Measurements from ENCODE around the gene HMGB3. TPM values are rescaled to one million over a fixed set of nuclear protein-coding genes. Genes with fewer than 3 reads are reported as not detected.
A peak's percentile ranks its signal among the peaks of the same experiment; 100 is the strongest.
"Not testable (repeated sequence)": the region's sequence is repeated elsewhere in the genome, so short reads cannot be mapped to it uniquely, and the experiment has no call there.

HMGB3 gene
- total and polyA plus RNA-seq, 4 donors, result 29.6 to 147 (median 88.5) TPM

DNA sequence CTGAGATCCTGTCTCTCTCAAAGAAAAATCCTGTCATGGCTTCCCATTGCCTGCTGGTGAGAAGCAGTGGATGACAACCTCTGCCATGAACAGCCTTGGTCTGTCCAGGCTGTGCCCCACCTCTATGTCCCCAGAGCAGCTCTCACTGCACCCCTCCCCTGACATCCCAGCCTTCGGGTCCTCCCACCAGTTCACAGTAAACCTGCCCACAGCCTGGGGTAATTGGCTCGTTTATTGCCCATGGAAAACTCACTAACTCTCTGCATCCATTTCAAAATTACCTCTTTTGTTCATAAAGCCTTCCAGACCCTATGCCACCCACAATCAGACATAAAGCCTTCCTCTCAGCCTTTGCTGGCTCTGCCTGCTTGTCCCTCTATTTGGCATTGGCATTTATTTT is 10.7 kb upstream of the HMGB3 start:
- H3K27me3 ChIP-seq (ENCODE audit: control insufficient read depth, insufficient read depth, low read length), result no peaks in the 10 kb centered on the region
- peaks cover 1% of the 10 kb centered on the region for H3K9me3 ChIP-seq (ENCODE audit: control insufficient read depth, insufficient read depth, low read length)
- no peak for DNase-seq (ENCODE audit: low read depth in 4 of 6, low spot score in 6 of 6)
- H3K4me3 ChIP-seq (ENCODE audit: low read depth, low read length), result no peak overlapping the region
- 45% methylated on average over 2 of the region's 2 CpGs for WGBS (ENCODE audit: insufficient coverage)
- no peak overlapping the region for H3K27ac ChIP-seq (ENCODE audit: low read depth, low read length)
- no peaks in the 10 kb centered on the region for H3K4me1 ChIP-seq (ENCODE audit: control insufficient read depth, insufficient read depth, low read length)
- H3K36me3 ChIP-seq (ENCODE audit: control insufficient read depth, insufficient read depth, low read length), result no peaks in the 10 kb centered on the region

DNA sequence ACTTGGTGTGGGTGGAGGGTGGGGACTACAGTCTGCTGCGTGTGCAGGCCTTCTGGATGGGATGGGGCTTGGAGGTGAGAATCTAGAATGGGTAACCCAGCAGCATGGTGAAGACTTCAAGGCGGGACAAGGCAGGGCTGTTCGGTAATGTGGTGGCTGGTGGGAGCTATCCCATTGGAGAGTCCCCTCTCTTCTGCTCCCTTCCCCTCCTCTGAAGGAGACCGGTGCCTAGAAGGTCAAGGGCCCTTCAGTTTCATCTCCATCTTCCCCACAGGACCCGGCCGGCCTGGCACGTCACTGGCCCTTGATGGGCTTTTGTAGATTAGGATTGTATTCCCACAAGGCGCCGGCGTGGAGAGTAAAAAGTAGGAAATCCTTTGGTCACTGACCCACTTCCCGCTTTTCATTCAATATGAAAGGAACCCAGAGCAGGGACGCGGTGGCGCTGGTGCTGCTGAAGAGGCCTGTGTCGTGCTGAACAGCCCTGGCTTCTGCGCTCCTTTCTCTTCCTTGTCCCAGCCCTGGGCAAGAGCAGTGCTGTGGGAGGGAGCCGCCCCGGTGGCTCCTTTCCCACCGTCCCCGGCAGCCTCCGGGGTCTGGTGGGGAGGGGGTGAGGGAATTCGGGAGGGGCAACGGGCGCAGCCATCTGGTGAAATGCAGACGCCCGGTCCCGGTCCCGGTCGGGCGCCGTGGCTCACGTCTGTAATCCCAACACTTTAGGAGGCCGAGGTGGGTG is 7.3 kb upstream of the HMGB3 start:
- 45% methylated on average over 17 of the region's 33 CpGs for WGBS (ENCODE audit: insufficient coverage)
- no peaks in the 10 kb centered on the region for H3K36me3 ChIP-seq (ENCODE audit: control insufficient read depth, insufficient read depth, low read length)
- DNase-seq (ENCODE audit: low read depth in 4 of 6, low spot score in 6 of 6), result peak in 1 of 6 donors; percentile 5
- no peaks in the 10 kb centered on the region for H3K27me3 ChIP-seq (ENCODE audit: control insufficient read depth, insufficient read depth, low read length)
- no peaks in the 10 kb centered on the region for H3K4me1 ChIP-seq (ENCODE audit: control insufficient read depth, insufficient read depth, low read length)
- no peak overlapping the region for H3K27ac ChIP-seq (ENCODE audit: low read depth, low read length)
- no peak overlapping the region for H3K4me3 ChIP-seq (ENCODE audit: low read depth, low read length)
- H3K9me3 ChIP-seq (ENCODE audit: control insufficient read depth, insufficient read depth, low read length), result peaks cover 1% of the 10 kb centered on the region

DNA sequence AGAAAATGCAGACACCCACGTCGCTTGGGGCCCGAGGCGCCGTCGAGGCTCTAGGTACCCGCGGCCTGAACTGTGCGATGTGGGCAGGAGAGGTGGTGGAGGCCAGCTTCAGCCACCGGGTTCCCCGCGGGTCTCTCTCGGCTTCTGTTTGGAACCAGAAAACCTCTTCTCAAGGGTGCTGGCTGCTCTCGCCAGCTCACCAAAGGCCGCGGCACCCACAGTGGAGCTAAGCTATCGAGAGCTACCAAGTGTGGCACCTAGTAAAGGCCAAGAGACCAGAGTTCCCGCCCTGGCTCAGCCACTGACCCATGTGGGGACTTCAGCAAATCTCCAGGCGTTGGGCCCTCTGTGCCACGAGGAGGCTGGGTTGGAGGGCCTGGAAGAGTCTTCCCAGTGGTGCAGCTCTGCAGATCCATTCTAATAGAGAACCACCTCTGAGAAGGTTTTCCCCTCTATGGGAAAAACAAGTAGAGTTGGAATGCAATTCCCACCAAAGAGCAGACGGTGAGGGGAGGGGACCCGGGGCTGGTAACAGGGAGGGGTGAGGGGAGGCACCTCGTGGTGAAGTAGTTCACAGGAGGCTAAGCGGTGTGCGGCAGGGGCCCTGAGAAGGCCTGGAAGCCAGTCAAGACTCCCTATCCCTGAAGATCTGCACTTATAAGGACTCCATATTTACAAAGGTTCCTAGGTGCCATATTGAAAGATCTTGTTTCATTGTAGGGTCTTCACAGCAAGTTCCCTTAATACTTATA is 5.5 kb upstream of the HMGB3 start:
- Histone ChIP-seq H3K27me3 (ENCODE audit: control insufficient read depth, insufficient read depth, low read length) (no peaks in the 10 kb centered on the region), H3K4me1 (ENCODE audit: control insufficient read depth, insufficient read depth, low read length) (peaks cover 1% of the 10 kb centered on the region), H3K36me3 (ENCODE audit: control insufficient read depth, insufficient read depth, low read length) (no peaks in the 10 kb centered on the region), H3K4me3 (ENCODE audit: low read depth, low read length) (no peak overlapping the region), H3K27ac (ENCODE audit: low read depth, low read length) (no peak overlapping the region), H3K9me3 (ENCODE audit: control insufficient read depth, insufficient read depth, low read length) (peaks cover 1% of the 10 kb centered on the region)
- WGBS (ENCODE audit: insufficient coverage), result 83% methylated on average over 20 of the region's 25 CpGs
- DNase-seq (ENCODE audit: low read depth in 4 of 6, low spot score in 6 of 6), result no peak

DNA sequence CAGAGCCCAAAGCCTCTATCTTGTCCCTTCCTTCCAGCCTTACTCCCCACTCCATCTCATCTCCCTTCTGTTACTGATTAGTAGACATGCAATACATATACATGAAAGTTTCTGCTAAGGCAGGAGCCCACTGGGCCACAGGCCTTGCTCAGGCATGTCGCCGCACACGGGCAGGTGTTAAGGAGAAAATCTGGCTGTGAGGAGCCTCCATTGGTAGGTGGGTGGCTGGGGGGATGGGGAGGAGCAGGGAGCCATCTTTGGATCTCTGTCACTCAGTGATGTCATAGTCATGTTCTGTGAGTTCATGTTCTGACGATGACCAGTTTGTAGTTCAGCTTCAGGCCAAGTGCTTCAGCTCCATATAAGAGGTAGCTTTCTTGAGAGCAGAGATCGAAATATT is 2.9 kb upstream of the HMGB3 start:
- H3K9me3 ChIP-seq (ENCODE audit: control insufficient read depth, insufficient read depth, low read length), result no peaks in the 10 kb centered on the region

DNA sequence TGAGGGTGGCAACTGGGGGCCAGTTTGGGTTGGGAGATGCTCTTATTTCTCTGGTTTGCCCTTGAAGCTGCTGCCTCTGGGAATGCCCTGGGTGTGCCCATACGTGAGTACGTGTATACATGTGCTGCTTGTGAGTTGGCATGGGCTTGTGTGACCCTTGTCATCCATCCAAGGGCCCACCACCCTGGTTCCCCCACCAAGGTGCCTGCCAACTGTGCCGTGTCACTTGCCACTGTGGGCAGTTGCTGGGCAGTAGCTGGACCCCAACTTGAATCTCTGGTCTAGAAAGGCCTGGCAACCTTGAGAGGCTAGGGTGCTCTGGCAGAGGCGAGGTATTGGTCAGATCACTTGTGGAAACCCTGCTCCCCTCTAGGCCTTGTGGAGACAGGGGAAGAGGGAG is 2.4 kb upstream of the HMGB3 start:
- Histone ChIP-seq H3K27me3 (ENCODE audit: control insufficient read depth, insufficient read depth, low read length) (no peaks in the 10 kb centered on the region), H3K9me3 (ENCODE audit: control insufficient read depth, insufficient read depth, low read length) (no peaks in the 10 kb centered on the region), H3K36me3 (ENCODE audit: control insufficient read depth, insufficient read depth, low read length) (no peaks in the 10 kb centered on the region), H3K4me1 (ENCODE audit: control insufficient read depth, insufficient read depth, low read length) (peaks cover 4% of the 10 kb centered on the region), H3K4me3 (ENCODE audit: low read depth, low read length) (no peak overlapping the region), H3K27ac (ENCODE audit: low read depth, low read length) (no peak overlapping the region)
- 64% methylated on average over 3 of the region's 4 CpGs for WGBS (ENCODE audit: insufficient coverage)
- DNase-seq (ENCODE audit: low read depth in 4 of 6, low spot score in 6 of 6), result no peak

More for the DNA sequence above, 2.9 kb upstream of the HMGB3 start:
- Histone ChIP-seq H3K4me3 (ENCODE audit: low read depth, low read length) (no peak overlapping the region), H3K27me3 (ENCODE audit: control insufficient read depth, insufficient read depth, low read length) (no peaks in the 10 kb centered on the region), H3K27ac (ENCODE audit: low read depth, low read length) (no peak overlapping the region), H3K4me1 (ENCODE audit: control insufficient read depth, insufficient read depth, low read length) (peaks cover 4% of the 10 kb centered on the region), H3K36me3 (ENCODE audit: control insufficient read depth, insufficient read depth, low read length) (no peaks in the 10 kb centered on the region)
- WGBS (ENCODE audit: insufficient coverage), result 90% methylated on average over 5 of the region's 5 CpGs
- DNase-seq (ENCODE audit: low read depth in 4 of 6, low spot score in 6 of 6), result no peak

DNA sequence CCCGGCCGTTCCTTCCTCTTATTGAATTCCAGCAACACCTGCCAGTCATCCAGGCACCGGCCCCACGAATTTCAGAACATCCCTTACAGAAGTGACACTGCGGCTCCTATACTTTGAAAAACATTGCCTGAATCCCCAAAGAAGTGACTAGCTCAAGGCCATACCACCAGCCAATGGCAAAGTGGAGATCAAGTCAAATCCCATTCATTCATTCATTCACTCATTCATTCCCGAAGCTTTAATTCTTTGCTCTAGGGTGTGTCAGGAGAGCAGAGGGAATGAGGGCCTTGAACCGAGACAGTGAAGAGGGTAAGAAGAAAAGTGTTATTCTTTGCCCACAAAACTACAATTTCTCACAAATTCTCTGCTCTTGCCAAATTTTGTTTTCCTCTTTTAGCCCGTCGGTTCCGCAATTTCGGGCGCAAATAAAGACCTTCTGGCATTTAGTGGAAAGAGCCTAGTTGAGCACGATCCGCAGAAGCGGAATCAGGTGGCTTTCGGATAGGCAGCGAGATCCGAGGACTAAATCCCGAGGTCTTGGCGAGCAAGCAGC is 824 bp upstream of the HMGB3 start:
- Histone ChIP-seq H3K27ac (ENCODE audit: low read depth, low read length) (no peak overlapping the region), H3K4me1 (ENCODE audit: control insufficient read depth, insufficient read depth, low read length) (peaks cover 4% of the 10 kb centered on the region), H3K9me3 (ENCODE audit: control insufficient read depth, insufficient read depth, low read length) (no peaks in the 10 kb centered on the region), H3K36me3 (ENCODE audit: control insufficient read depth, insufficient read depth, low read length) (no peaks in the 10 kb centered on the region), H3K4me3 (ENCODE audit: low read depth, low read length) (peak overlapping the region; percentile 53), H3K27me3 (ENCODE audit: control insufficient read depth, insufficient read depth, low read length) (no peaks in the 10 kb centered on the region)
- WGBS (ENCODE audit: insufficient coverage), result 38% methylated on average over 16 of the region's 20 CpGs
- DNase-seq (ENCODE audit: low read depth in 4 of 6, low spot score in 6 of 6), result peak in 1 of 6 donors; percentile 28

DNA sequence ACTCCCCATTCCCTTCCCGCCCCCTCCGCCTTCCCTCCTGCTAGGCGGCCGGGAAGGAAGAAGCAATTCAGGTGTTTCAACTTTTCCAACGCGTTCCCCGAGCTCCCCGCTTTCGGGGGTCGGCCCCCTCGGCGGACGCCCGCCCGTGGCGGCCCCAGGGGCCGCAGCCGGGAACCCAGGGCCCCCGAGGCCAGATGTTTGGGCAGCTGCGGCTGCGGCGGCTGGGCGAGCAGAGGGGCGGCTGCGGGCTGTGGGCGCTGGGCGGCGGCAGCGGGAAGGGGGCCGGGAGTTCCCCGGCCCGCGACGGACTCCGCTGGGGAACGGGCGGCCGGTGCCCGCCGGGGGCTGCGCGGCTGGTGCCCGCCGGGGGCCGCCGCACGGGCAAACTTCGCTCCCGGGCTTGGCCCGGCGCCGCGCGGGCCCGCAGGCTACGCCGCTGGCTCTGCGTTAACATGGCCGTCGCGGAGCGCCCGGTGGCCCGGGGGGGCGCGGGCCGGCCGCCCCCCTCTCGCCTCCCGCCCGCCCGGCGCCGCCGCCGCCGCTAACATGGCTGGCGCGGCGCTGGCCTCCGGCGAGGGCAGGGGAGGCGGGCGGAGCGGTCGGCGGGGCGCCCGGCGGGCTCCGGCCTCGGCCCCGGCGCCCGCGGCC is 510 bp downstream of the HMGB3 start:
- WGBS (ENCODE audit: insufficient coverage), result 23% methylated on average over 93 of the region's 96 CpGs
- H3K27me3 ChIP-seq (ENCODE audit: control insufficient read depth, insufficient read depth, low read length), result no peaks in the 10 kb centered on the region
- no peaks in the 10 kb centered on the region for H3K36me3 ChIP-seq (ENCODE audit: control insufficient read depth, insufficient read depth, low read length)
- H3K9me3 ChIP-seq (ENCODE audit: control insufficient read depth, insufficient read depth, low read length), result no peaks in the 10 kb centered on the region
- no peak overlapping the region for H3K27ac ChIP-seq (ENCODE audit: low read depth, low read length)
- H3K4me1 ChIP-seq (ENCODE audit: control insufficient read depth, insufficient read depth, low read length), result peaks cover 4% of the 10 kb centered on the region
- DNase-seq (ENCODE audit: low read depth in 4 of 6, low spot score in 6 of 6), result no peak
- H3K4me3 ChIP-seq (ENCODE audit: low read depth, low read length), result peak overlapping the region; percentile 53

DNA sequence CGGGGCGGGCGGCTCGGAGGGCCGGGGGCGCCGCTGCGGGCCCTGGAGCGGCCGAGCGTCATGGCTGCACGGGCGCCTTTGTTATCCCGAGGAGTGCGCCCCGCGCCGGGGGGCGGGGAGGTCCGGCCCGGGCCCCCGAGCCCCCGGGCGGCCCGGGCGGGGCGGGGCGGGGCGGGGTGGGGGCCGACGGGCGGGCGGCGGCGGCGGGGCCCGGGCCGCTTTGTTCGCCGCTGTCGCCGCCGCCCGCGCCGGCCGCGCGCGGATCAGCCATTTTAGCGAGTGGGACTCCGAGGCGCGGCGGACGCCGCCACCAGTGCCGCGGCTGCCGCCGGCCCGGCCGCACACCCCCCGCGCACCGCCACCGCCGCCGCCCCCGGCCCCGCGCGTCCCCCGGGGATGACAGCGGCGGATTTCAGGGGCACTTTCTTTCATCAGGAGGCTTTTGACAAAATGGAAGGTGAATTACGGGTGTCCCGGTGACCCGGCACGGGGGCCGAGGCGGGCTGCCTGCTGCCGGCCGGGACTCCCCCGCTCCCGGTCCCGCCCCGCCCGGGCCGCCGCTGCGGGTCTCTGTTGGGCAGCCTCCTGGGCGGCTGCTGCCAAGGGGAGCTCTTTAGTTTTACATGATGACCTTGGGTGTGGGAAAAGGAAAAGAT is 1.2 kb downstream of the HMGB3 start:
- Histone ChIP-seq H3K9me3 (ENCODE audit: control insufficient read depth, insufficient read depth, low read length) (no peaks in the 10 kb centered on the region), H3K4me1 (ENCODE audit: control insufficient read depth, insufficient read depth, low read length) (peaks cover 4% of the 10 kb centered on the region), H3K4me3 (ENCODE audit: low read depth, low read length) (peak overlapping the region; percentile 39), H3K27me3 (ENCODE audit: control insufficient read depth, insufficient read depth, low read length) (no peaks in the 10 kb centered on the region), H3K27ac (ENCODE audit: low read depth, low read length) (no peak overlapping the region), H3K36me3 (ENCODE audit: control insufficient read depth, insufficient read depth, low read length) (no peaks in the 10 kb centered on the region)
- WGBS (ENCODE audit: insufficient coverage), result 23% methylated on average over 93 of the region's 93 CpGs
- peak in 2 of 6 donors; percentile 12 to 18 for DNase-seq (ENCODE audit: low read depth in 4 of 6, low spot score in 6 of 6)

DNA sequence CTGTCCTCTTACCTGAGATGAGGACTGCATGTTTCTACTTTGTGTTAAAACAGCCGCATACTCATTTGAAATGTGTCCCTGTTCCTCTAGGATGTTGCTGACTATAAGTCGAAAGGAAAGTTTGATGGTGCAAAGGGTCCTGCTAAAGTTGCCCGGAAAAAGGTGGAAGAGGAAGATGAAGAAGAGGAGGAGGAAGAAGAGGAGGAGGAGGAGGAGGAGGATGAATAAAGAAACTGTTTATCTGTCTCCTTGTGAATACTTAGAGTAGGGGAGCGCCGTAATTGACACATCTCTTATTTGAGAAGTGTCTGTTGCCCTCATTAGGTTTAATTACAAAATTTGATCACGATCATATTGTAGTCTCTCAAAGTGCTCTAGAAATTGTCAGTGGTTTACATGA is 4.6 kb downstream of the HMGB3 start:
- not testable (repeated sequence) for DNase-seq (ENCODE audit: low read depth in 4 of 6, low spot score in 6 of 6); H3K4me3 ChIP-seq (ENCODE audit: low read depth, low read length); H3K4me1 ChIP-seq (ENCODE audit: control insufficient read depth, insufficient read depth, low read length); H3K27ac ChIP-seq (ENCODE audit: low read depth, low read length); H3K9me3 ChIP-seq (ENCODE audit: control insufficient read depth, insufficient read depth, low read length); H3K36me3 ChIP-seq (ENCODE audit: control insufficient read depth, insufficient read depth, low read length); H3K27me3 ChIP-seq (ENCODE audit: control insufficient read depth, insufficient read depth, low read length)
- WGBS (ENCODE audit: insufficient coverage), result 90% methylated on average over 3 of the region's 6 CpGs
